Fibroblast of lung (primary cell): ENCODE measurements around the gene EFHD1. TPM values are rescaled to one million over a fixed set of nuclear protein-coding genes. Genes with fewer than 3 reads are reported as not detected.

Experiments
- DNase-seq, 2 donors: peaks; one replicate each; pipeline versions ENCODE4 v3.0.0 to v3.0.0-alpha.2; 2010; ENCODE audit warnings: low read depth in 2 of 2
- H2AFZ ChIP-seq: 2 replicates; pipeline ENCODE4 v1.5.1; 2012; ENCODE audit warnings: low read length, control low read depth, inconsistent platforms
- H3K27ac ChIP-seq: 2 replicates; pipeline ENCODE4 v1.5.1; 2011; ENCODE audit warnings: low read length, control low read depth; ENCODE audit not compliant: insufficient read depth
- H3K27me3 ChIP-seq: 2 replicates; pipeline ENCODE4 v1.5.1; 2011; ENCODE audit warnings: mild to moderate bottlenecking, low read length; ENCODE audit not compliant: control insufficient read depth, insufficient read depth
- H3K36me3 ChIP-seq: 2 replicates; pipeline ENCODE4 v1.5.1; 2011; ENCODE audit warnings: low read length; ENCODE audit not compliant: control insufficient read depth, insufficient read depth
- H3K4me1 ChIP-seq: 2 replicates; pipeline ENCODE4 v1.5.1; 2011; ENCODE audit warnings: low read length; ENCODE audit not compliant: control insufficient read depth, insufficient read depth; ENCODE audit errors: extremely low read depth
- H3K4me2 ChIP-seq: 2 replicates; pipeline ENCODE4 v1.5.1; 2011; ENCODE audit warnings: low read length, control low read depth; ENCODE audit not compliant: insufficient read depth; ENCODE audit errors: extremely low read depth
- H3K4me3 ChIP-seq, 4 experiments: fragments of 200-600 bp in 1 of 4; sonication (generic) in 1 of 4; replicated peaks in 1 of 4; 2 replicates each; pipeline ENCODE4 v1.5.1; 2011 to 2016; ENCODE audit warnings: low read length in 4 of 4, low read depth in 3 of 4, mild to moderate bottlenecking in 3 of 4, control low read depth in 2 of 4, inconsistent platforms in 1 of 4, mixed read lengths in 1 of 4; ENCODE audit not compliant: insufficient read depth in 1 of 4; ENCODE audit errors: control extremely low read depth in 1 of 4
- H3K79me2 ChIP-seq: 2 replicates; pipeline ENCODE4 v1.5.1; 2012; ENCODE audit warnings: mild to moderate bottlenecking, low read length, inconsistent platforms; ENCODE audit not compliant: control insufficient read depth, insufficient read depth
- H3K9ac ChIP-seq: 2 replicates; pipeline ENCODE4 v1.5.1; 2011; ENCODE audit warnings: mild to moderate bottlenecking, low read length, control low read depth; ENCODE audit not compliant: insufficient read depth
- H3K9me3 ChIP-seq: 2 replicates; pipeline ENCODE4 v1.5.1; 2012; ENCODE audit warnings: low read depth, low read length; ENCODE audit not compliant: control insufficient read depth, insufficient read depth
- H4K20me1 ChIP-seq: 2 replicates; pipeline ENCODE4 v1.5.1; 2011; ENCODE audit warnings: low read length; ENCODE audit not compliant: control insufficient read depth, insufficient read depth; ENCODE audit errors: extremely low read depth
- EZH2 ChIP-seq: IDR thresholded peaks from 2 replicates; pipeline ENCODE4 v1.5.1; 2012; ENCODE audit warnings: low read length, control low read depth, mild to moderate bottlenecking; ENCODE audit errors: missing control alignments
- polyA plus RNA-seq, 2 donors: library from polyadenylated mRNA; depleted of rRNA in 1 of 2; stranded (reverse) in 1 of 2; unstranded in 1 of 2; fragments of >200 nt; gene quantifications; 2 replicates each; pipeline ENCODE4 v1.2.1, GENCODE V29; 2011 to 2012; ENCODE audit warnings: missing spikeins in 1 of 2
- total RNA-seq: library from RNA; depleted of rRNA; stranded (reverse); fragments of >200 nt; gene quantifications from 2 replicates; pipeline ENCODE4 v1.2.1, GENCODE V29; 2014
- TF ChIP-seq, protein P1 (sequence below), 2 donors: IDR thresholded peaks in 1 of 2; conservative IDR thresholded peaks in 1 of 2; 1 replicate in 1 of 2; 2 replicates in 1 of 2; pipeline ENCODE4 v1.5.1; 2011 to 2012; ENCODE audit warnings: low read length in 2 of 2, control low read depth in 1 of 2, inconsistent platforms in 1 of 2, low read depth in 1 of 2, mild to moderate bottlenecking in 1 of 2

Gene EFHD1
- total and polyA plus RNA-seq, 2 donors (not counting 1 experiment from before 2014, with no cell fraction given), result 0.83 TPM; not detected in 1

DNA sequence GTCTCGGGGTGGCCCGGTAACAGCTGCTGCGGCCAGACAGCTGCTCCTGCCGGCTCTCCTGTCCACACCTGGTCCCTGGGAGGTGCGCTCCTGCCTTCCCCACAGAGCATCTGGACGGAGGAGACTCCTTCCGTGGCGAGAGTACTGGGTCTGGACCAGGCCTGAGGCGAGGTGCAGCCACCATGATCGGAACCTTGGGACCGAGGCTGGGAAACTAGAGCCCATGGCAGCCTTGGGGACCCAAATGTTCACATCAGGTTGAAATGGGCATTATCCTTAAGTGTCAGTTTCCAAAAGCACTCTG, 64.4 kb downstream of the EFHD1 start:
- Histone ChIP-seq H3K27ac (peak overlapping the region; percentile 81), H3K27me3 (no peaks in the 10 kb centered on the region), H3K9ac (peak overlapping the region; percentile 96), H4K20me1 (peaks cover 4% of the 10 kb centered on the region), H3K4me1 (peaks cover 12% of the 10 kb centered on the region), H3K4me2 (peak overlapping the region; percentile 96), H3K36me3 (peaks cover 2% of the 10 kb centered on the region), H3K9me3 (no peaks in the 10 kb centered on the region), H2AFZ (peak overlapping the region; percentile 68), H3K79me2 (peaks cover 55% of the 10 kb centered on the region), H3K4me3 (peak overlapping the region; percentile 74 to 91 (median 86))
- no peak for TF ChIP-seq EZH2
- TF ChIP-seq, protein P1, sequence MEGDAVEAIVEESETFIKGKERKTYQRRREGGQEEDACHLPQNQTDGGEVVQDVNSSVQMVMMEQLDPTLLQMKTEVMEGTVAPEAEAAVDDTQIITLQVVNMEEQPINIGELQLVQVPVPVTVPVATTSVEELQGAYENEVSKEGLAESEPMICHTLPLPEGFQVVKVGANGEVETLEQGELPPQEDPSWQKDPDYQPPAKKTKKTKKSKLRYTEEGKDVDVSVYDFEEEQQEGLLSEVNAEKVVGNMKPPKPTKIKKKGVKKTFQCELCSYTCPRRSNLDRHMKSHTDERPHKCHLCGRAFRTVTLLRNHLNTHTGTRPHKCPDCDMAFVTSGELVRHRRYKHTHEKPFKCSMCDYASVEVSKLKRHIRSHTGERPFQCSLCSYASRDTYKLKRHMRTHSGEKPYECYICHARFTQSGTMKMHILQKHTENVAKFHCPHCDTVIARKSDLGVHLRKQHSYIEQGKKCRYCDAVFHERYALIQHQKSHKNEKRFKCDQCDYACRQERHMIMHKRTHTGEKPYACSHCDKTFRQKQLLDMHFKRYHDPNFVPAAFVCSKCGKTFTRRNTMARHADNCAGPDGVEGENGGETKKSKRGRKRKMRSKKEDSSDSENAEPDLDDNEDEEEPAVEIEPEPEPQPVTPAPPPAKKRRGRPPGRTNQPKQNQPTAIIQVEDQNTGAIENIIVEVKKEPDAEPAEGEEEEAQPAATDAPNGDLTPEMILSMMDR (conservative IDR thresholded peaks at IDR 0.05 in 1 of 2, IDR thresholded peaks at IDR 0.05 in 1 of 2; ENCODE audit: low read depth in 1 of 2, low read length in 2 of 2), result no peak
- no peak for DNase-seq

GRCh38 chr2:232698556-232699091, 65.2 kb downstream of the EFHD1 start:
- Histone ChIP-seq H3K79me2 (peaks cover 61% of the 10 kb centered on the region), H4K20me1 (peaks cover 4% of the 10 kb centered on the region), H3K9me3 (no peaks in the 10 kb centered on the region), H3K27ac (no peak overlapping the region), H3K9ac (no peak overlapping the region), H3K36me3 (peaks cover 2% of the 10 kb centered on the region), H3K27me3 (no peaks in the 10 kb centered on the region), H2AFZ (no peak overlapping the region), H3K4me1 (peaks cover 12% of the 10 kb centered on the region), H3K4me2 (peak overlapping the region; percentile 96), H3K4me3 (peak overlapping the region; percentile 74 to 91 (median 86))
- TF ChIP-seq, protein P1 (conservative IDR thresholded peaks at IDR 0.05 in 1 of 2, IDR thresholded peaks at IDR 0.05 in 1 of 2; ENCODE audit: low read depth in 1 of 2, low read length in 2 of 2), result no peak
- TF ChIP-seq EZH2, result no peak
- no peak for DNase-seq

GRCh38 chr2:232699110-232699509, 65.7 kb downstream of the EFHD1 start:
- peak overlapping the region in 3 of 4 experiments; percentile 74 to 86 (median 86) for H3K4me3 ChIP-seq
- no peak for DNase-seq
- peaks cover 2% of the 10 kb centered on the region for H3K36me3 ChIP-seq
- H4K20me1 ChIP-seq, result peaks cover 4% of the 10 kb centered on the region
- TF ChIP-seq, protein P1 (conservative IDR thresholded peaks at IDR 0.05 in 1 of 2, IDR thresholded peaks at IDR 0.05 in 1 of 2; ENCODE audit: low read depth in 1 of 2, low read length in 2 of 2), result no peak
- TF ChIP-seq EZH2, result no peak
- H3K9ac ChIP-seq, result no peak overlapping the region
- H3K4me1 ChIP-seq, result peaks cover 12% of the 10 kb centered on the region
- H3K9me3 ChIP-seq, result no peaks in the 10 kb centered on the region
- H3K27ac ChIP-seq, result no peak overlapping the region
- peaks cover 65% of the 10 kb centered on the region for H3K79me2 ChIP-seq
- no peak overlapping the region for H2AFZ ChIP-seq
- H3K27me3 ChIP-seq, result no peaks in the 10 kb centered on the region
- peak overlapping the region; percentile 96 for H3K4me2 ChIP-seq
